ENCODE results near the gene METTL25B.

- TF ChIP-seq CTCF (IDR thresholded peaks at IDR 0.05) = no peak
- TF ChIP-seq POLR2A (IDR thresholded peaks at IDR 0.05) = no peak
- no peak for TF ChIP-seq POLR2AphosphoS5 (IDR thresholded peaks at IDR 0.05)
- TF ChIP-seq EP300 (IDR thresholded peaks at IDR 0.05) = no peak
Observed at GRCh38 chr1:156738916-156739315, 10.6 kb downstream of the METTL25B start.

All from sigmoid colon (tissue), 4 donors.